LNCaP clone FGC (cell line): Measurements from ENCODE around the gene EPB41.

Source experiments
- DNase-seq: peaks from one replicate; pipeline ENCODE4 v3.0.0-alpha.2; 2011; ENCODE audit warnings: low read depth
- H3K4me3 ChIP-seq: 2 replicates; pipeline ENCODE4 v1.5.1; 2011; ENCODE audit warnings: mild to moderate bottlenecking, low read depth, low read length, control low read depth
- TF ChIP-seq, protein P1 (sequence below): IDR thresholded peaks from 2 replicates; pipeline ENCODE4 v1.5.1; 2012; ENCODE audit warnings: mild to moderate bottlenecking; ENCODE audit not compliant: control insufficient read depth, insufficient read depth; ENCODE audit errors: extremely low read depth

The EPB41 gene

DNA sequence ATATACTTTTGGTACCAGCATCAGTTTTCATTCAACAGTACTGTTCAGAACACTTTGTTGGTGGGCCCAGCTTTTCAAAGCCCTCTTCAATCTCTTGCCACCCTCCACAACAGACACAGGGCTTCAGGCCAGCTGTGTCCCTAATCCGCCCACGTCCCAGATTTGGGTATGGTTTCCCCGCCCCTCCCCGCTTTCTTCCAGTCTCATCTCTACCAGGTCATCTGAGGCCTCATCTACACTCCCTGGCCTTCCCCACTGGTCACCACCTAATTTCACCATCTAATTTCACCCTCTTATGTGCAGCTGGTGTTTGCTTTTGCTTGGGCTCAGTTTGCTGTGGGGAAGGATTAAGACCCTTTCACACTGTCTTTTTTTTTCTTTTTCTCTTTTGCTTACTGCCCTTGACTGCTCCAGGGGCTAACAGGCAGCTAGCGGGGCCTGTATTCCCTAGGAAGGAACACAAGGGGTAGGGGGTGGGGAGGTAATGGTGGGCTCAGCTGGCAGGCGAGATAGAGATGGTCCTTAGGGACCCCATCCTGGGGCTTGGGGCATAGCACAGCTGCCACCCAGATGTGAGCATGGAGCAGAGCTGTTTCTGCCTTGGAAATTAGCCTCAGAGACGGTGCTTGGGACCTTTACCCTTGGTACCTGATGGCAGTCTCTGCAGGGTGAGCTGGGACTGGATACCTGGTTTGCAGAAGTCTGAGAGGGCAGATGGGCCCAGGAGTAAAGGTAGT, 3.8 kb upstream of the EPB41 start:
- TF ChIP-seq, protein P1, sequence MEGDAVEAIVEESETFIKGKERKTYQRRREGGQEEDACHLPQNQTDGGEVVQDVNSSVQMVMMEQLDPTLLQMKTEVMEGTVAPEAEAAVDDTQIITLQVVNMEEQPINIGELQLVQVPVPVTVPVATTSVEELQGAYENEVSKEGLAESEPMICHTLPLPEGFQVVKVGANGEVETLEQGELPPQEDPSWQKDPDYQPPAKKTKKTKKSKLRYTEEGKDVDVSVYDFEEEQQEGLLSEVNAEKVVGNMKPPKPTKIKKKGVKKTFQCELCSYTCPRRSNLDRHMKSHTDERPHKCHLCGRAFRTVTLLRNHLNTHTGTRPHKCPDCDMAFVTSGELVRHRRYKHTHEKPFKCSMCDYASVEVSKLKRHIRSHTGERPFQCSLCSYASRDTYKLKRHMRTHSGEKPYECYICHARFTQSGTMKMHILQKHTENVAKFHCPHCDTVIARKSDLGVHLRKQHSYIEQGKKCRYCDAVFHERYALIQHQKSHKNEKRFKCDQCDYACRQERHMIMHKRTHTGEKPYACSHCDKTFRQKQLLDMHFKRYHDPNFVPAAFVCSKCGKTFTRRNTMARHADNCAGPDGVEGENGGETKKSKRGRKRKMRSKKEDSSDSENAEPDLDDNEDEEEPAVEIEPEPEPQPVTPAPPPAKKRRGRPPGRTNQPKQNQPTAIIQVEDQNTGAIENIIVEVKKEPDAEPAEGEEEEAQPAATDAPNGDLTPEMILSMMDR: no peak
- DNase-seq: no peak
- H3K4me3 ChIP-seq: no peak overlapping the region

DNA sequence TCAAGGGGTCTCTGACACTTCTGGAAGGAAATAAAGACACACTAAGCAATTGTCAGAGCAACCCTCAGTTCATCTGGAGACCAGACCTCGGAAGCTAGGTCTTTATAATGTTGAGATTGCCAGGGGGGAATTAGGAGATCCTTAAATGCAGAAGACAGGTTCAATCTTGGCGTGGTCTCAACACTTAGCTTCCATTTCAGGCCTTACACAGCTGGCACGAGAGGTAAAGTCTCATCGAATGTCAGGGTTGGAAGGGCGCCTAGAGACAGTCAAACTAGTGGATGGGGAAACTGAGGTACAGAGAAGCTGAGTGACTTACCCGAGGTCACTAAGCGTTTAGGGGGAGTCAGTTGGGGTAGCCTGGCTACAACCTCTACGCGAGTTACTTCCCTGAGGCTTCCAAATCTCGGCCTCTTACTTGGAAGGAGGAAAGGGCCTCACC, 562 bp upstream of the EPB41 start:
- peak overlapping the region; percentile 69 for H3K4me3 ChIP-seq
- DNase-seq: no peak
- TF ChIP-seq, protein P1: no peak

DNA sequence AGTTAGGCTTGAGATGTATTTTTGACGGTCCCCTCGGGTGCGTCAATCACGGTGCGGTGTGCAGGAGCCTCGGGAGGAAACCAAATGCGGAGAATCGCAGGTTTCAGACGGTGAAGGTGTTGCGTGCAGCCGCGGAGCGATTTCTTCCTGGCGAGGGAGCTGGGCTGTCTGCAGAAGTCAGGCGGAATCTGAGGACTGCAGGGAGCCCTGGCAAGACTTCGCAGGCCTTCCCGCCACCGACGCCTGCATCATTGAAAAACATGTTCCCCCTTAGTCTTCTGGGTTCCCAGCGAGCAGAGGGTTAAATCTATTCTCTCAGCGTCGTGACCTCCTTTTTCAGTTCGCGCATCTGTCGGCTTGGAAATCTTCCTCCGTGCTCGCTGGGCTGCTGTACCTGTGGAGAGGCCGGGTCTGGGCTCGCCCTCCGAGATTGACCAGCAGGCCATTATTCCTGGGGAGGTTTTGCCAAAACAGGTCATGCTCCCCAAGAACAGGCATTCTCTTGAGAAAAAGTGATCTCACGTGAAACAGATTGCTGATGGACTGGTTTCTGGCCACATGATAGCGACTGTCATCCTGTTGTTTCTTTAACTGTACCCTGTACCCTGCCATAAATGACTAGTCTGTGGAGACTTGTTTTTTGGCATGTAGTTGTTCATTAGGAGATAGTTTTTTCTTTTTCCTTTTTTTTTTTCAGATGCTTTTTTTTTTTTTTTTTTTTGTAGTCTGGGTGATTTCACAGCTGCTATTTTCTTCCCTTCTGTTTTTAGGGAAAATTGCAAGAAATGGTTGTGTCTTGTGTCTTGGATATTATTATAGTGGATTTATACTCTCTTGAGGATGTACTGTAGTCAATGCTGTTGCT, 894 bp downstream of the EPB41 start:
- TF ChIP-seq, protein P1: no peak
- DNase-seq: peak; percentile 31
- H3K4me3 ChIP-seq: peak overlapping the region; percentile 69

DNA sequence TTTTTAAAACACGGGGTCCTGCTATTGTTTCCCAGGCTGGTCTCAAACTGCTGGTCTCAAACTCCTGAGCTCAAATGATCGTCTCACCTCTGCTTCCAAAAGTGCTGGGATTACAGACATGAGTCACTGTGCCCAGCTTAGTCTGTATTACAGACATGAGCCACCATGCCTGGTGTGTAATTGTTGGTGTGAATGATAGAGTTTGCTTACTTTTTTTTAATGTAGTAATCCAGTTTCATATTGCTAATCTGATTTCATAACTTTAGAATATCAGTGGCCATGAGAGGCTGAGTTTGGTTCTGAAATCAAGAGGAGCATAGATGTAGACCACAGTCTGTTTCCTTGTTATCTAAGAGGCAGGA, 3.4 kb downstream of the EPB41 start:
- TF ChIP-seq, protein P1: no peak
- no peak for DNase-seq
- H3K4me3 ChIP-seq: no peak overlapping the region

DNA sequence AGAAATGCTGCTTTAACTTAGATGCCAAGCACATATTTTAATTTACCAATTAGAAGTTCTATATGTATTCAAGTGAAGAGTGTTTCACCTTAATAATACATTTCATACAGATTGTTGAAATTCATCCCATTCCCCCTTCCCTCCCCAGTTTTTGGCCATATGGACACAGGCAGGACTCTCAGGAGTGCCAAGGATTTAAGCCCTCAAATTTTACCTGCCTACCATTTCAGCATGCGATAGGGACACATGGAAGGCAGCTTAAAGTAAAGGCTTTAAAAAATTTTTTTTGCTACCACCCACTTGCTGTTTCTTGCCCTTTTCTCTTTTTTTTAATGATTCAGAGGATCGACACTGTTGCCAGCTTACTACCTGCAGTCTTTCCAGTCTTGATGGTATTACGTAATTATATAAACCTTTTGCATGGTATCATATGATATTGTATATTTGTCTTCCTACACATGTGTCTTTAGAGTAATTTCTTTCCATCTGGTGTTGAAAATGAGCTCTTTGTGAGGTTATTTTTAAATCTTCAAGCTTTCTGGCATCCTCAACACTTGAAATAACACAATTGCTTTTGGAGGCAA, 7.0 kb downstream of the EPB41 start:
- H3K4me3 ChIP-seq: no peak overlapping the region
- no peak for DNase-seq
- TF ChIP-seq, protein P1: no peak

DNA sequence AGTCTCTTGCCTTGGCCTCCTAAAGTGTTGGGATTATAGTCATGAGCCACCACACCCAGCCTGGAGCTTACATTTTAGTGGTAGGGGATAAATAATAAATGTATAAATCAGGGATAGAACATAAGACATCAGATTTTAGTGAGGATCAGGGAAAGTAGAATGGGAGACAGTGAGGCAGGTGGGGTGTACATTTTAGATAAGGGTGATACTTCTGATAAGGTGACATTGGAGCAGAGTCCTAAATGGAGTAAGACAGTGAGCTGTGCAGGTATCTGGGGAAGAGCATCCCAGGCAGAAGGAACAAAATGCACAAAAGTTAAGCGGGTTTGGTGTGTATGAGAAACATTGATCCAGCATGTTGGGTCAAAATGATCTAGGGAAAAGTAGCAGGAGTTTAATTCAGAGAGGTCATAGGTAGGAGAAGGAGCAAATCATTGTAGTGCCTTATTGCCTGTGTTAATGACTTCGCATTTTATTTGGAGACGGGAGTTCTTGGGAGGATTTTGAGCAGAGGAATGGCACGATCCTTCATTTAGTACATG, 11.1 kb downstream of the EPB41 start:
- no peak overlapping the region for H3K4me3 ChIP-seq
- no peak for DNase-seq
- TF ChIP-seq, protein P1: no peak
